ENCODE results near the gene FAM161B.
"Not testable (repeated sequence)": the region's sequence is repeated elsewhere in the genome, so short reads cannot be mapped to it uniquely, and the experiment has no call there.

Gene FAM161B

GRCh38 chr14:73903028-73903427, 46.9 kb downstream of the FAM161B start:
- no peaks in the 10 kb centered on the region for H3K79me2 ChIP-seq (ENCODE audit: insufficient read depth, low read length)
- H3F3A ChIP-seq (ENCODE audit: insufficient read depth) = peaks cover 3% of the 10 kb centered on the region; the same call in 1 of the 2 replicates
- H3K9me2 ChIP-seq (replicated peaks; ENCODE audit: insufficient read depth, low read length) = no peaks in the 10 kb centered on the region
- H3K9me3 ChIP-seq (ENCODE audit: insufficient read depth, low read length) = no peaks in the 10 kb centered on the region
- H3K27ac ChIP-seq (ENCODE audit: low read depth, low read length) = no peak overlapping the region
- H3K4me2 ChIP-seq (ENCODE audit: low read depth, low read length, poor library complexity, severe bottlenecking) = no peak overlapping the region
- peaks cover 26% of the 10 kb centered on the region for H3K36me3 ChIP-seq (ENCODE audit: low read length)
- H3K9ac ChIP-seq (ENCODE audit: low read length) = no peak overlapping the region
- H2AFZ ChIP-seq (ENCODE audit: low read depth, low read length, severe bottlenecking) = no peak overlapping the region
- no peaks in the 10 kb centered on the region for H4K20me1 ChIP-seq (ENCODE audit: low read depth, low read length)
- no peak for TF ChIP-seq CTCF (IDR thresholded peaks at IDR 0.05; ENCODE audit: insufficient read depth, low read length, poor library complexity, severe bottlenecking)
- no peak for TF ChIP-seq EZH2phosphoT487 (conservative IDR thresholded peaks at IDR 0.05; ENCODE audit: low read length)
- no peak overlapping the region for H3K4me3 ChIP-seq (ENCODE audit: insufficient read depth, low read length, poor library complexity, severe bottlenecking)
- H3K27me3 ChIP-seq (ENCODE audit: low read length) = no peaks in the 10 kb centered on the region

GRCh38 chr14:73896521-73896920, 53.4 kb downstream of the FAM161B start:
- H3K9me3 ChIP-seq (ENCODE audit: insufficient read depth, low read length) = no peaks in the 10 kb centered on the region
- H4K20me1 ChIP-seq (ENCODE audit: low read depth, low read length) = no peaks in the 10 kb centered on the region
- H3K36me3 ChIP-seq (ENCODE audit: low read length) = peaks cover 24% of the 10 kb centered on the region; the same call in 1 of the 2 replicates
- H3K4me3 ChIP-seq (ENCODE audit: insufficient read depth, low read length, poor library complexity, severe bottlenecking) = no peak overlapping the region
- H3K9me2 ChIP-seq (replicated peaks; ENCODE audit: insufficient read depth, low read length) = no peaks in the 10 kb centered on the region
- no peaks in the 10 kb centered on the region for H3K27me3 ChIP-seq (ENCODE audit: low read length)
- peaks cover 21% of the 10 kb centered on the region for H3K79me2 ChIP-seq (ENCODE audit: insufficient read depth, low read length)
- H3K27ac ChIP-seq (ENCODE audit: low read depth, low read length) = no peak overlapping the region
- TF ChIP-seq EZH2phosphoT487 (conservative IDR thresholded peaks at IDR 0.05; ENCODE audit: low read length) = no peak
- no peak for TF ChIP-seq CTCF (IDR thresholded peaks at IDR 0.05; ENCODE audit: insufficient read depth, low read length, poor library complexity, severe bottlenecking)
- no peak overlapping the region for H3K9ac ChIP-seq (ENCODE audit: low read length)
- H2AFZ ChIP-seq (ENCODE audit: low read depth, low read length, severe bottlenecking) = no peak overlapping the region
- peaks cover 4% of the 10 kb centered on the region; the same call in 1 of the 2 replicates for H3F3A ChIP-seq (ENCODE audit: insufficient read depth)
- no peak overlapping the region for H3K4me2 ChIP-seq (ENCODE audit: low read depth, low read length, poor library complexity, severe bottlenecking)

DNA sequence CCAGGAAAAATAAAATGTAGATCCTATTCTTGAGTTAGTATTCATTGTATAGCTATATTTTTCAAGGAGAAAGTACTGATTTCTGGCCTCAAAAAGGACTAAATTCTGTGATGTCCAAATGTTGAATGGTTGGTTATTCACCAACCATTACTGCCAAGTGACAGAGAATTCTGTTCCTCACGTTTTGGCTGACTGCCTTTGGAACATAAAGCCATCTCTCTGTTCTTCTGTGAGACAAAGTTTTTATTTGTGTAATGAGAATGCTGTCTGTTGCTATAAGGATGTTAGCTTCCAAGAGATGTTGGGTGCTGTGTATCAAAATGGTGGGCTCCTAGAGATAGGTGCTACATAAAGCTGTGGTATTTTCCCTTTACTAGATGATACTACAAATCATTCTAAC, 54.0 kb downstream of the FAM161B start:
- H2AFZ ChIP-seq (ENCODE audit: low read depth, low read length, severe bottlenecking) = no peak overlapping the region
- no peak overlapping the region for H3K4me2 ChIP-seq (ENCODE audit: low read depth, low read length, poor library complexity, severe bottlenecking)
- no peaks in the 10 kb centered on the region for H3K27me3 ChIP-seq (ENCODE audit: low read length)
- peaks cover 24% of the 10 kb centered on the region; the same call in 1 of the 2 replicates for H3K36me3 ChIP-seq (ENCODE audit: low read length)
- no peak overlapping the region for H3K4me3 ChIP-seq (ENCODE audit: insufficient read depth, low read length, poor library complexity, severe bottlenecking)
- peaks cover 26% of the 10 kb centered on the region for H3K79me2 ChIP-seq (ENCODE audit: insufficient read depth, low read length)
- no peak overlapping the region for H3K9ac ChIP-seq (ENCODE audit: low read length)
- H3K9me3 ChIP-seq (ENCODE audit: insufficient read depth, low read length) = no peaks in the 10 kb centered on the region
- peaks cover 4% of the 10 kb centered on the region; the same call in 1 of the 2 replicates for H3F3A ChIP-seq (ENCODE audit: insufficient read depth)
- H3K9me2 ChIP-seq (replicated peaks; ENCODE audit: insufficient read depth, low read length) = no peaks in the 10 kb centered on the region
- no peak overlapping the region for H3K27ac ChIP-seq (ENCODE audit: low read depth, low read length)
- H4K20me1 ChIP-seq (ENCODE audit: low read depth, low read length) = no peaks in the 10 kb centered on the region
- TF ChIP-seq CTCF (IDR thresholded peaks at IDR 0.05; ENCODE audit: insufficient read depth, low read length, poor library complexity, severe bottlenecking) (no peak), EZH2phosphoT487 (conservative IDR thresholded peaks at IDR 0.05; ENCODE audit: low read length) (no peak)

GRCh38 chr14:73894180-73894687, 55.7 kb downstream of the FAM161B start:
- H3K4me2 ChIP-seq (ENCODE audit: low read depth, low read length, poor library complexity, severe bottlenecking); H2AFZ ChIP-seq (ENCODE audit: low read depth, low read length, severe bottlenecking); H3K9ac ChIP-seq (ENCODE audit: low read length); H3K27ac ChIP-seq (ENCODE audit: low read depth, low read length); H3K9me3 ChIP-seq (ENCODE audit: insufficient read depth, low read length); H3K27me3 ChIP-seq (ENCODE audit: low read length); H4K20me1 ChIP-seq (ENCODE audit: low read depth, low read length); H3F3A ChIP-seq (ENCODE audit: insufficient read depth); H3K4me3 ChIP-seq (ENCODE audit: insufficient read depth, low read length, poor library complexity, severe bottlenecking); H3K9me2 ChIP-seq (replicated peaks; ENCODE audit: insufficient read depth, low read length): not testable (repeated sequence)
- peaks cover 24% of the 10 kb centered on the region; the same call in 1 of the 2 replicates for H3K36me3 ChIP-seq (ENCODE audit: low read length)
- H3K79me2 ChIP-seq (ENCODE audit: insufficient read depth, low read length) = peaks cover 44% of the 10 kb centered on the region

All from SU-DHL-6 (cell line).